Nephron progenitor cell (in vitro differentiated cells): ENCODE data around the gene ADAT3.

Source experiments
- DNase-seq: peaks from one replicate; pipeline ENCODE4 v3.0.0; 2021
- H3K27ac Mint-ChIP-seq: 2 replicates; pipeline ENCODE4 v1.8.0; 2021; ENCODE audit warnings: mild to moderate bottlenecking, moderate library complexity, mixed read lengths
- H3K27me3 Mint-ChIP-seq: 2 replicates; pipeline ENCODE4 v1.8.0; 2021; ENCODE audit warnings: mild to moderate bottlenecking, low read depth, mixed read lengths; ENCODE audit not compliant: poor library complexity
- H3K36me3 Mint-ChIP-seq: 2 replicates; pipeline ENCODE4 v1.8.0; 2021; ENCODE audit warnings: low read depth, mixed read lengths
- H3K4me1 Mint-ChIP-seq: 2 replicates; pipeline ENCODE4 v1.8.0; 2021; ENCODE audit warnings: mixed read lengths
- H3K4me3 Mint-ChIP-seq: 2 replicates; pipeline ENCODE4 v1.8.0; 2021; ENCODE audit warnings: mild to moderate bottlenecking, moderate library complexity, mixed read lengths
- H3K9me3 Mint-ChIP-seq: 2 replicates; pipeline ENCODE4 v1.8.0; 2021; ENCODE audit warnings: mild to moderate bottlenecking, moderate library complexity, mixed read lengths
- TF ChIP-seq, protein P1 (sequence below): fragments of 200-600 bp; sonication (generic); IDR thresholded peaks from 2 replicates; pipeline ENCODE4 v1.5.0; 2021; ENCODE audit warnings: antibody characterized with exemption

Gene ADAT3

DNA sequence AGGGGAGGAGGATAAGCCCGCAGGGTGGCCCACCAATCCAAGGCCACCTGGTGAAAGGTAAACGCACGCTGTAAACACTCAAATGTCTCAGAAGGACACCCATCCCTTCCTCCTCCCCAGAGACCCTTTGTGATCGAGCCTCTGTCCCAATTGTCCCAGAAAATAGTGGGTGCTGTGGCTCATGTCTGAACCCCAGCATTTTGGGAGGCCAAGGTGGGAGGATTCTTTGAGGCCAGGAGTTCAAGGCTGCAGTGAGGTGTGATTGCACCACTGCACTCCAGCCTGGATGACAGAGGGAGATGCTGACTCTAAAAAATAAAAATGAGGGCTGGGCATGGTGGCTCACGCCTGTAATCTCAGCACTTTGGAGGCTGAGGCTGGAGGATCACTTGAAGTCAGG lies 16.8 kb upstream of the ADAT3 start:
- Mint-ChIP-seq H3K27me3 (peaks cover 14% of the 10 kb centered on the region), H3K9me3 (no peaks in the 10 kb centered on the region), H3K27ac (no peak overlapping the region), H3K36me3 (no peaks in the 10 kb centered on the region), H3K4me3 (no peak overlapping the region), H3K4me1 (peaks cover 24% of the 10 kb centered on the region)
- TF ChIP-seq, protein P1, sequence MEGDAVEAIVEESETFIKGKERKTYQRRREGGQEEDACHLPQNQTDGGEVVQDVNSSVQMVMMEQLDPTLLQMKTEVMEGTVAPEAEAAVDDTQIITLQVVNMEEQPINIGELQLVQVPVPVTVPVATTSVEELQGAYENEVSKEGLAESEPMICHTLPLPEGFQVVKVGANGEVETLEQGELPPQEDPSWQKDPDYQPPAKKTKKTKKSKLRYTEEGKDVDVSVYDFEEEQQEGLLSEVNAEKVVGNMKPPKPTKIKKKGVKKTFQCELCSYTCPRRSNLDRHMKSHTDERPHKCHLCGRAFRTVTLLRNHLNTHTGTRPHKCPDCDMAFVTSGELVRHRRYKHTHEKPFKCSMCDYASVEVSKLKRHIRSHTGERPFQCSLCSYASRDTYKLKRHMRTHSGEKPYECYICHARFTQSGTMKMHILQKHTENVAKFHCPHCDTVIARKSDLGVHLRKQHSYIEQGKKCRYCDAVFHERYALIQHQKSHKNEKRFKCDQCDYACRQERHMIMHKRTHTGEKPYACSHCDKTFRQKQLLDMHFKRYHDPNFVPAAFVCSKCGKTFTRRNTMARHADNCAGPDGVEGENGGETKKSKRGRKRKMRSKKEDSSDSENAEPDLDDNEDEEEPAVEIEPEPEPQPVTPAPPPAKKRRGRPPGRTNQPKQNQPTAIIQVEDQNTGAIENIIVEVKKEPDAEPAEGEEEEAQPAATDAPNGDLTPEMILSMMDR, result no peak
- DNase-seq, result no peak

DNA sequence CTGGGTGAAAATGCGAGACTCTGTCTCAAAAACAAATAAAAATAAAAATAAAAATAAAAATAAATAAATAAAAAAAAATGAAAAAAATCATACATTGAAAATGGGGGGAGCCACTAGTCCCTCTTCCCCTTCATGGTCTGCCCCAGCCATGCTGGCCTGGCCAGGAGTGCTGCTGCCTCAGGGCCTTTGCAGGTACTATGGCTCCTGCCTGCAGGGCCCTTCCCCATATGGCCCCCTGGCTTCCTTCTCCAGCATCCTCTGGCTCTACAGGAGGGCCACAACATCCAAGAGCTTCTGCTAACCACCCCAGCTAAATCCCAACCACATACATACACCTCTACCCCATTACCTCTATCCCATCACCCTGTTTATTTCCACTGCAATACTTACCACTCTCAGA lies 15.3 kb upstream of the ADAT3 start:
- TF ChIP-seq, protein P1, result no peak
- Mint-ChIP-seq H3K9me3 (no peaks in the 10 kb centered on the region), H3K27ac (no peak overlapping the region), H3K4me3 (no peak overlapping the region), H3K27me3 (peaks cover 8% of the 10 kb centered on the region), H3K36me3 (no peaks in the 10 kb centered on the region), H3K4me1 (peaks cover 10% of the 10 kb centered on the region)
- DNase-seq, result no peak

DNA sequence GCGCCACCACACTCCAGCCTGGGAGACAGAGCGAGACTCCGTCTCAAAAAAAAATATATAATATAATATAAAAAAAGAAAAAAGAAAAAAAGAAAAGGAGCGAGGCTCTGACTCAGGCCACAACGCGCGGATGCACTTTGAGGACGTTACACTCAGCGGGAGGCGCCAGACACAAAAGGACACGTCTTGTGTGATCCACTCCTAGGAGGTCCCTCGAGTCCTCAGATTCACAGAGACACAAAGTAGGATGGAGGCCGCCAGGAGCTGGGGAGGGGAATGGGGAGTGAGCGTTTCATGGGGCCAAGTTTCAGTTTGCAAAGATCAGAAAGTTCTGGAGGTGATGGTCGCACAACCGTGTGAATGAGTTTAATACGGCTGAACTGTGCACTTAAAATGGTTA lies 11.4 kb upstream of the ADAT3 start:
- TF ChIP-seq, protein P1, result no peak
- H3K27me3 Mint-ChIP-seq, result peaks cover 7% of the 10 kb centered on the region
- H3K27ac Mint-ChIP-seq, result no peak overlapping the region
- H3K9me3 Mint-ChIP-seq, result no peaks in the 10 kb centered on the region
- H3K4me1 Mint-ChIP-seq, result peaks cover 7% of the 10 kb centered on the region
- no peak for DNase-seq
- no peak overlapping the region for H3K4me3 Mint-ChIP-seq
- H3K36me3 Mint-ChIP-seq, result no peaks in the 10 kb centered on the region

DNA sequence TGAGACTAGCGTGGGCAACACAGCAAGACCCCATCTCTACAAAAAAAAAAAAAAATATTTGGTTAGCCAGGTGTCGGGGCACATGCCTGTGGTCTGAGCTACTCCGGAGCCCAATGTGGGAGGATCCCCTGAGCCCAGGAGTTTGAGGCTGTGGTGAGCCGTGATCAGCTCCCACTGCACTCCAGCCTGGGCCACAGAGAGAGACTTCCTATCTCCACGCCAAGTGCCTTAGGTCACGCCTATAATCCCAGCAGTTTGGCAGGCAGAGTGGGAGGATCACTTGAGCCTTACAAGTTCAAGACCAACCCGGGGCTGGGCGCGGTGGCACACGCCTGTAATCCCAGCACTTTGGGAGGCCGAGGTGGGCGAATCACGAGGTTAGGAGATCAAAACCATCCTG lies 8.7 kb upstream of the ADAT3 start:
- H3K4me3 Mint-ChIP-seq, result no peak overlapping the region
- TF ChIP-seq, protein P1, result no peak
- H3K36me3 Mint-ChIP-seq, result no peaks in the 10 kb centered on the region
- H3K27ac Mint-ChIP-seq, result no peak overlapping the region
- peaks cover 7% of the 10 kb centered on the region for H3K4me1 Mint-ChIP-seq
- peaks cover 4% of the 10 kb centered on the region for H3K27me3 Mint-ChIP-seq
- no peak for DNase-seq
- H3K9me3 Mint-ChIP-seq, result no peaks in the 10 kb centered on the region

DNA sequence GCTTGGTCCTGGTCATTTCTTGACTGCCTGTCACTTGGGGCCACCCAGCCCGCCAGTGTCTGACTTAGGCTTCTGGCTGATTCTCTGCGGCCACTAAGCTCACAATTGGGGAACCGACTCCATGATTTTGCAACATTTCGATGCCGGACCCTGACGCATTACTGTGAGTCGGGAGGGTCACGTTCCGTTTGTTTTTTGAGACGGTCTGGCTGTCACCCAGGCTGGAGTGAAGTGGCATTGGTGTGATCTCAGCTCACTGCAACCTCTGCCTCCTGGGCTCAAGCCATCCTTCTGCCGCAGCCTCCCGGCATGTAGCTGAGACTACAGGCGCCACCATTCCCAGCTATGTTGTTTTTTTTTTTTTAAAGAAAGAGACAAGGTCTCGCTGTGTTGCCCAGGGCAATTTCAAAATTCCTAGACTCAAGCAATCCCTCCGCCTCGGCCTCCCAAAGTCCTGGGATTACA lies 3.2 kb upstream of the ADAT3 start:
- Mint-ChIP-seq H3K27me3 (peaks cover 4% of the 10 kb centered on the region), H3K9me3 (no peaks in the 10 kb centered on the region), H3K4me3 (no peak overlapping the region), H3K4me1 (peaks cover 25% of the 10 kb centered on the region), H3K27ac (no peak overlapping the region), H3K36me3 (no peaks in the 10 kb centered on the region)
- TF ChIP-seq, protein P1, result no peak
- DNase-seq, result no peak

DNA sequence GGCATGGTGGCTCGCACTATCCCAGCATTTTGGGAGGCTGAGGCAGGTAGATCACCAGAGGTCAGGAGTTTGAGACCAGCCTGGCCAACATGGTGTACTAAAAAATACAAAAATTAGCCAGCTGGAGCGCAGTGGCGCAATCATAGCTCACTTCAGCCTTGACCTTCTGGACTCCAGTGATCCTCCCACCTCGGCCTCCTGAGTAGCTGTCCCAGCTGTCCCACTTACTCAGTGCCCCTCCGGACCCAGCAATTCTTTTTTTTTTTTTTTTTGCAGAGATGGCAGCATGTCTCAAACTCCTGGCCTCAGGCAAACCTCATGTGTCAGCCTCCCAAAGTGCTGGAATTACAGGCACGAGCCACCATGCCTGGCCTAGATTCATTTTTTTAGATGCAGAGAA lies 2.3 kb upstream of the ADAT3 start:
- no peaks in the 10 kb centered on the region for H3K27me3 Mint-ChIP-seq
- H3K4me3 Mint-ChIP-seq, result no peak overlapping the region
- peaks cover 19% of the 10 kb centered on the region for H3K4me1 Mint-ChIP-seq
- TF ChIP-seq, protein P1, result no peak
- H3K9me3 Mint-ChIP-seq, result no peaks in the 10 kb centered on the region
- no peak overlapping the region for H3K27ac Mint-ChIP-seq
- DNase-seq, result no peak
- no peaks in the 10 kb centered on the region for H3K36me3 Mint-ChIP-seq
